SK-N-SH treated with all-trans-retinoic acid at 6 μM for 48 hours (cell line): ENCODE measurements around the gene FAM181A.

Experiments used
- ARNTL ChIP-seq: fragments of 450-650 bp; formaldehyde crosslinking; IDR thresholded peaks from 2 replicates; pipeline ENCODE4 v1.5.0; 2020; ENCODE audit warnings: low read depth, mild to moderate bottlenecking, moderate library complexity, borderline replicate concordance
- TOX ChIP-seq: fragments of 250-450 bp; sonication (Bioruptor Pico); IDR thresholded peaks from 2 replicates; pipeline ENCODE4 v1.8.0; 2021; ENCODE audit warnings: mild to moderate bottlenecking, moderate library complexity, borderline replicate concordance
- ZFP30 ChIP-seq: fragments of 450-650 bp; formaldehyde crosslinking; IDR thresholded peaks from 2 replicates; pipeline ENCODE4 v1.5.0; 2022; ENCODE audit warnings: mild to moderate bottlenecking, moderate library complexity
- TF ChIP-seq, protein P1 (sequence below): fragments of 250-450 bp; sonication (Bioruptor Pico); IDR thresholded peaks from 2 replicates; pipeline ENCODE4 v1.8.0; 2020; ENCODE audit warnings: mild to moderate bottlenecking, moderate library complexity, borderline replicate concordance

DNA sequence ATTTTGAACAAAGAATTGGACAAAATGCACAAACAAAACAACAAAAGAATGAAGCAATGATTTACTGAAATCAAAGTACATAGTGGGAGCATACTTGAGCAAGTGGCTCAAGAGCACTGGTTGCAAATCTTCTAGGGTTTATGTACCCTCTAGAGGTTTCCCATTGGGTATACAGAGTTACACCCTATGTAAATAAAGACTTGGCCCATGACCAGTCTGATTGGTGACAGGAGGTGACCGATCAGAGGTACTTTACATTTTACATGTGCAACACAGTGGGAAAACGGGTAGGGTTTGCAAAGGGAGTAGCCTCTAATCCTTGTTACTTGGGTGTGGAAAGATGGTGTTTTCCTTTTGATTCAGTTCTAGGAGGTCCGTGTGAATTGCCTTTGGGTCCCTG lies 10.6 kb upstream of the FAM181A start:
- no peak for TF ChIP-seq ZFP30
- no peak for TF ChIP-seq TOX (CRISPR knock-in tag)
- no peak for TF ChIP-seq ARNTL (CRISPR knock-in tag)
- TF ChIP-seq, protein P1, sequence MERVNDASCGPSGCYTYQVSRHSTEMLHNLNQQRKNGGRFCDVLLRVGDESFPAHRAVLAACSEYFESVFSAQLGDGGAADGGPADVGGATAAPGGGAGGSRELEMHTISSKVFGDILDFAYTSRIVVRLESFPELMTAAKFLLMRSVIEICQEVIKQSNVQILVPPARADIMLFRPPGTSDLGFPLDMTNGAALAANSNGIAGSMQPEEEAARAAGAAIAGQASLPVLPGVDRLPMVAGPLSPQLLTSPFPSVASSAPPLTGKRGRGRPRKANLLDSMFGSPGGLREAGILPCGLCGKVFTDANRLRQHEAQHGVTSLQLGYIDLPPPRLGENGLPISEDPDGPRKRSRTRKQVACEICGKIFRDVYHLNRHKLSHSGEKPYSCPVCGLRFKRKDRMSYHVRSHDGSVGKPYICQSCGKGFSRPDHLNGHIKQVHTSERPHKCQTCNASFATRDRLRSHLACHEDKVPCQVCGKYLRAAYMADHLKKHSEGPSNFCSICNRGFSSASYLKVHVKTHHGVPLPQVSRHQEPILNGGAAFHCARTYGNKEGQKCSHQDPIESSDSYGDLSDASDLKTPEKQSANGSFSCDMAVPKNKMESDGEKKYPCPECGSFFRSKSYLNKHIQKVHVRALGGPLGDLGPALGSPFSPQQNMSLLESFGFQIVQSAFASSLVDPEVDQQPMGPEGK = no peak
